ENCODE results near the gene ATP6AP1. TPM values are rescaled to one million over a fixed set of nuclear protein-coding genes. Genes with fewer than 3 reads are reported as not detected.

Gene ATP6AP1
- total RNA-seq, 1 experiment from 2014 or later, result 112 TPM

DNA sequence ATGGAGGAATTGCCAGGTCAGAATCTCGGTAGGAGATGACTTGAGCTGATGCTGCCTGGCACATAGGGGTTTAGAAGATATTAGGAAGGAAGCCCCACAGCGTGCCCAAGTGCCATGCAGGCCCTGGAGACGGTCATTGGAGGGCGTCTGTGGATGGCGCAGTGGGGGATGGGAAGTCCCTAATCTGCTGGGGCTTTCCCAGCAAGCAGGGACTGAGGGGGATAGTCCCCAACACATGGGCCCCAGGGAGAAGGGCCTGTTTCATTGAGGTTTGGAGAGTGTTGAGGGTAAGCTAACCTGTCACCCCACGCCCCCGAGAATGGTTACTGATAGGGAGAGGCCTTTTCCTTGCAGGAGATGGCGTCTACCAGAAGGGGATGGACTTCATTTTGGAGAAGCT, 9.3 kb upstream of the ATP6AP1 start:
- Histone ChIP-seq H3K9me3 (no peaks in the 10 kb centered on the region), H3K27me3 (replicated peaks; ENCODE audit: control insufficient read depth, insufficient read depth, low read length) (no peaks in the 10 kb centered on the region), H3K36me3 (ENCODE audit: control insufficient read depth, insufficient read depth, low read length) (no peaks in the 10 kb centered on the region), H3K4me3 (ENCODE audit: low read depth, low read length) (no peak overlapping the region), H3K4me1 (no peaks in the 10 kb centered on the region)
- no TSS peak for BruUV-seq (replicated peaks)
- Mint-ChIP-seq H3K4me3 (ENCODE audit: unreplicated experiment) (no peak overlapping the region), H3K4me1 (ENCODE audit: low read depth, unreplicated experiment) (no peaks in the 10 kb centered on the region), H3K36me3 (ENCODE audit: insufficient read depth, unreplicated experiment) (no peaks in the 10 kb centered on the region), H3K27me3 (ENCODE audit: insufficient read depth, unreplicated experiment) (no peaks in the 10 kb centered on the region), H3K27ac (ENCODE audit: unreplicated experiment) (no peak overlapping the region), H3K9me3 (ENCODE audit: unreplicated experiment) (no peaks in the 10 kb centered on the region)
- POLR2A ChIA-PET, result no interaction called here
- no peak for TF ChIP-seq CTCF (IDR thresholded peaks at IDR 0.05; ENCODE audit: insufficient read depth in 1 of 2, low read depth in 1 of 2, low read length in 1 of 2, severe bottlenecking in 1 of 2, unreplicated experiment in 1 of 2)
- intact Hi-C loops (cut with micrococcal nuclease; ENCODE audit: unreplicated experiment), result no loop called here
- CTCF ChIA-PET, result no interaction called here
- DNase-seq, result no peak

- no peak overlapping the region for H3K27ac Mint-ChIP-seq (ENCODE audit: unreplicated experiment)
- no TSS peak for BruUV-seq (replicated peaks)
- no peaks in the 10 kb centered on the region for H3K9me3 Mint-ChIP-seq (ENCODE audit: unreplicated experiment)
- H3K4me3 Mint-ChIP-seq (ENCODE audit: unreplicated experiment), result no peak overlapping the region
- intact Hi-C loops (cut with micrococcal nuclease; ENCODE audit: unreplicated experiment), result no loop called here
- DNase-seq, result no peak
- CTCF ChIA-PET, result no interaction called here
- H3K4me1 Mint-ChIP-seq (ENCODE audit: low read depth, unreplicated experiment), result no peaks in the 10 kb centered on the region
- POLR2A ChIA-PET, result no interaction called here
- H3K36me3 Mint-ChIP-seq (ENCODE audit: insufficient read depth, unreplicated experiment), result no peaks in the 10 kb centered on the region
- no peaks in the 10 kb centered on the region for H3K27me3 Mint-ChIP-seq (ENCODE audit: insufficient read depth, unreplicated experiment)
- H3K4me3 ChIP-seq (ENCODE audit: low read depth, low read length), result no peak overlapping the region
- no peaks in the 10 kb centered on the region for H3K36me3 ChIP-seq (ENCODE audit: control insufficient read depth, insufficient read depth, low read length)
- no peaks in the 10 kb centered on the region for H3K9me3 ChIP-seq
- no peaks in the 10 kb centered on the region for H3K27me3 ChIP-seq (replicated peaks; ENCODE audit: control insufficient read depth, insufficient read depth, low read length)
- no peak for TF ChIP-seq CTCF (IDR thresholded peaks at IDR 0.05; ENCODE audit: insufficient read depth in 1 of 2, low read depth in 1 of 2, low read length in 1 of 2, severe bottlenecking in 1 of 2, unreplicated experiment in 1 of 2)
- no peaks in the 10 kb centered on the region for H3K4me1 ChIP-seq
These were observed 8.6 kb upstream of the ATP6AP1 start for GRCh38 chrX:154419688-154420401.

DNA sequence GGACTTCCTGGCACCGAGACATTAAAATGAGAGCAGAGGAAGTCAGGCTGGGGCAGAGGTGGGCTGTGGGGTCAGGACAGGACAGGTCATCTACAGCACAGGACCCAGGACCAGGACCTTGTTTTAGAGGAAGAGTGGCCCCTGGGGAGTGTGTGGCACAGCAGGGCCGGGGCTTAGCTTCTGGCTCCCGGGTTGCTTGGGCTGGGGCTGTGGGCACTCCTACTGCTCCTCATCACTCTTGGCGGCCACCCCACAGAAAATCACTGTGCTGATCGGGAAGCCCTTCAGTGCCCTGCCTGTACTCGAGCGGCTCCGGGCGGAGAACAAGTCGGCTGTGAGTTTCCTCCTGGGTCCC, 8.1 kb upstream of the ATP6AP1 start:
- no peaks in the 10 kb centered on the region for H3K9me3 Mint-ChIP-seq (ENCODE audit: unreplicated experiment)

More for the DNA sequence above, 8.1 kb upstream of the ATP6AP1 start:
- intact Hi-C loops (cut with micrococcal nuclease; ENCODE audit: unreplicated experiment), result no loop called here
- Mint-ChIP-seq H3K27ac (ENCODE audit: unreplicated experiment) (no peak overlapping the region), H3K4me1 (ENCODE audit: low read depth, unreplicated experiment) (no peaks in the 10 kb centered on the region), H3K36me3 (ENCODE audit: insufficient read depth, unreplicated experiment) (no peaks in the 10 kb centered on the region), H3K27me3 (ENCODE audit: insufficient read depth, unreplicated experiment) (no peaks in the 10 kb centered on the region), H3K4me3 (ENCODE audit: unreplicated experiment) (no peak overlapping the region)
- TF ChIP-seq CTCF (IDR thresholded peaks at IDR 0.05; ENCODE audit: insufficient read depth in 1 of 2, low read depth in 1 of 2, low read length in 1 of 2, severe bottlenecking in 1 of 2, unreplicated experiment in 1 of 2), result no peak
- Histone ChIP-seq H3K27me3 (replicated peaks; ENCODE audit: control insufficient read depth, insufficient read depth, low read length) (no peaks in the 10 kb centered on the region), H3K4me1 (no peaks in the 10 kb centered on the region), H3K4me3 (ENCODE audit: low read depth, low read length) (no peak overlapping the region), H3K36me3 (ENCODE audit: control insufficient read depth, insufficient read depth, low read length) (no peaks in the 10 kb centered on the region), H3K9me3 (no peaks in the 10 kb centered on the region)
- ChIA-PET POLR2A (no interaction called here), CTCF (no interaction called here)
- no peak for DNase-seq
- BruUV-seq (replicated peaks), result no TSS peak
